ENCODE results near the gene RTF2. TPM values are rescaled to one million over a fixed set of nuclear protein-coding genes. Genes with fewer than 3 reads are reported as not detected.
"Not testable (repeated sequence)": the region's sequence is repeated elsewhere in the genome, so short reads cannot be mapped to it uniquely, and the experiment has no call there.

RTF2 gene
- total RNA-seq, 4 donors from 2014 or later = 69.1 to 88.8 (median 77.5) TPM

- TF ChIP-seq CTCF (IDR thresholded peaks at IDR 0.05 in 4 of 5, conservative IDR thresholded peaks at IDR 0.05 in 1 of 5) (no peak), POLR2A (IDR thresholded peaks at IDR 0.05) (no peak)
Measured at GRCh38 chr20:56520180-56520579, 51.8 kb downstream of the RTF2 start.

GRCh38 chr20:56520746-56521354 is 52.4 kb downstream of the RTF2 start:
- H3K9me3 ChIP-seq; H3K4me3 ChIP-seq; H3K27ac ChIP-seq; H3K4me1 ChIP-seq; H3K27me3 ChIP-seq; intact Hi-C loops (cut with DNase I; ENCODE audit: low total_unique reads); ATAC-seq; in situ Hi-C loops (cut with MboI; ENCODE audit: low sequenced_read_pairs in 4 of 4); DNase-seq: not testable (repeated sequence)
- peaks cover 0 to 41% of the 10 kb centered on the region in 2 donors for H3K36me3 ChIP-seq

More at GRCh38 chr20:56520180-56520579, 51.8 kb downstream of the RTF2 start:
- Histone ChIP-seq H3K4me3 (no peak overlapping the region), H3K9me3 (peaks cover 0 to 7% (median 0%) of the 10 kb centered on the region in 3 donors), H3K36me3 (peaks cover 0 to 41% of the 10 kb centered on the region in 2 donors), H3K4me1 (no peaks in the 10 kb centered on the region), H3K27ac (no peak overlapping the region), H3K27me3 (no peaks in the 10 kb centered on the region)
- in situ Hi-C loops (cut with MboI; ENCODE audit: low sequenced_read_pairs in 4 of 4) (no loop called here), intact Hi-C loops (cut with DNase I; ENCODE audit: low total_unique reads) (no loop called here)
- ATAC-seq (no peak), DNase-seq (no peak)

- ATAC-seq = no peak
- Histone ChIP-seq H3K4me1 (no peaks in the 10 kb centered on the region), H3K9me3 (peaks cover 0 to 7% (median 0%) of the 10 kb centered on the region in 3 donors), H3K27me3 (no peaks in the 10 kb centered on the region), H3K36me3 (peaks cover 0 to 34% of the 10 kb centered on the region in 2 donors), H3K4me3 (no peak overlapping the region), H3K27ac (no peak overlapping the region)
- in situ Hi-C loops (cut with MboI; ENCODE audit: low sequenced_read_pairs in 4 of 4) (no loop called here), intact Hi-C loops (cut with DNase I; ENCODE audit: low total_unique reads) (no loop called here)
- TF ChIP-seq CTCF (IDR thresholded peaks at IDR 0.05 in 4 of 5, conservative IDR thresholded peaks at IDR 0.05 in 1 of 5) = no peak
- TF ChIP-seq POLR2A (IDR thresholded peaks at IDR 0.05) = no peak
- no peak for DNase-seq
Measured at GRCh38 chr20:56522311-56522710, 53.9 kb downstream of the RTF2 start.

- H3K4me1 ChIP-seq; intact Hi-C loops (cut with DNase I; ENCODE audit: low total_unique reads); in situ Hi-C loops (cut with MboI; ENCODE audit: low sequenced_read_pairs in 4 of 4); H3K27me3 ChIP-seq; DNase-seq; H3K4me3 ChIP-seq; ATAC-seq; H3K27ac ChIP-seq; H3K9me3 ChIP-seq: not testable (repeated sequence)
- H3K36me3 ChIP-seq = peaks cover 0 to 13% of the 10 kb centered on the region in 2 donors
Measured at GRCh38 chr20:56524444-56524843, 56.0 kb downstream of the RTF2 start, which contains the start of gene FAM209A. TSS of gene FAM209A (plus strand) at chr20:56524744. CDS start at chr20:56524809, 65 bp downstream.

- Histone ChIP-seq H3K36me3 (no peaks in the 10 kb centered on the region), H3K4me1 (no peaks in the 10 kb centered on the region), H3K27ac (no peak overlapping the region), H3K9me3 (no peaks in the 10 kb centered on the region), H3K4me3 (no peak overlapping the region), H3K27me3 (no peaks in the 10 kb centered on the region)
- intact Hi-C loops (cut with DNase I; ENCODE audit: low total_unique reads) = no loop called here
- in situ Hi-C loops (cut with MboI; ENCODE audit: low sequenced_read_pairs in 4 of 4) = no loop called here
- TF ChIP-seq POLR2A (IDR thresholded peaks at IDR 0.05) (no peak), CTCF (IDR thresholded peaks at IDR 0.05 in 4 of 5, conservative IDR thresholded peaks at IDR 0.05 in 1 of 5) (no peak)
- no peak for ATAC-seq
- DNase-seq = no peak
Measured at GRCh38 chr20:56527521-56527920, 59.1 kb downstream of the RTF2 start.

- H3K9me3 ChIP-seq; intact Hi-C loops (cut with DNase I; ENCODE audit: low total_unique reads); in situ Hi-C loops (cut with MboI; ENCODE audit: low sequenced_read_pairs in 4 of 4): not testable (repeated sequence)
Measured at GRCh38 chr20:56532946-56533345, 64.5 kb downstream of the RTF2 start, which contains the start of gene FAM209B. TSS of gene FAM209B (plus strand) at chr20:56533246. CDS start at chr20:56533342, 96 bp downstream.

More at GRCh38 chr20:56532946-56533345, 64.5 kb downstream of the RTF2 start, which contains the start of gene FAM209B:
- DNase-seq, H3K4me3 ChIP-seq, ATAC-seq, H3K36me3 ChIP-seq, H3K27me3 ChIP-seq, H3K4me1 ChIP-seq, H3K27ac ChIP-seq: not testable (repeated sequence)
